HEK293 (cell line): Measurements from ENCODE around the gene CPLX1.

Experiments used
- CTCF ChIA-PET: fragments of 350-600 bp; formaldehyde crosslinking; extraction: SDS; loops from one replicate; lab custom pipeline; 2021; ENCODE audit warnings: antibody characterized with exemption; lab: Yijun Ruan, JAX
- POLR2A ChIA-PET: fragments of 300-600 bp; formaldehyde crosslinking; extraction: SDS; loops from one replicate; lab custom pipeline; 2020; ENCODE audit warnings: antibody characterized with exemption, inconsistent platforms; lab: Yijun Ruan, JAX
- H3K27ac ChIP-seq: fragments of 200-500 bp; sonication (Bioruptor generic); 2 replicates; pipeline ENCODE4 v1.5.1; 2014; ENCODE audit warnings: low read depth, low read length, control low read depth, inconsistent platforms; ENCODE audit errors: extremely low read depth
- H3K36me3 ChIP-seq, 2 experiments: fragments of 200-500 bp in 1 of 2; sonication (Bioruptor generic) in 1 of 2; 1 replicate in 1 of 2; 2 replicates in 1 of 2; pipeline ENCODE4 v1.5.1; 2014 to 2017; ENCODE audit warnings: inconsistent platforms in 2 of 2, low read length in 2 of 2; ENCODE audit not compliant: control insufficient read depth in 2 of 2, insufficient read depth in 1 of 2
- H3K4me1 ChIP-seq: fragments of 200-500 bp; sonication (Bioruptor generic); 2 replicates; pipeline ENCODE4 v1.5.1; 2014; ENCODE audit warnings: mild to moderate bottlenecking, low read length, inconsistent platforms; ENCODE audit not compliant: control insufficient read depth, insufficient read depth
- H3K4me3 ChIP-seq: 2 replicates; pipeline ENCODE4 v1.5.1; 2011; ENCODE audit warnings: low read depth, mild to moderate bottlenecking, control low read depth, low read length, moderate library complexity
- H3K9me3 ChIP-seq: fragments of 200-500 bp; sonication (Bioruptor generic); 2 replicates; pipeline ENCODE4 v1.5.1; 2014; ENCODE audit warnings: low read depth, low read length, inconsistent platforms; ENCODE audit not compliant: control insufficient read depth, insufficient read depth
- EGR2 ChIP-seq: fragments of 450-650 bp; formaldehyde crosslinking; IDR thresholded peaks from 2 replicates; pipeline ENCODE4 v1.5.1; 2016; ENCODE audit warnings: low read depth, missing biosample characterization, missing genetic modification characterization
- ELK4 ChIP-seq: IDR thresholded peaks from 2 replicates; pipeline ENCODE4 v1.6.1; 2011; ENCODE audit warnings: mild to moderate bottlenecking, low read depth, low read length, borderline replicate concordance
- GLIS2 ChIP-seq: fragments of 450-650 bp; formaldehyde crosslinking; IDR thresholded peaks from 2 replicates; pipeline ENCODE4 v1.5.1; 2016; ENCODE audit warnings: missing biosample characterization, missing genetic modification characterization
- HIC1 ChIP-seq: fragments of 450-650 bp; formaldehyde crosslinking; IDR thresholded peaks from 2 replicates; pipeline ENCODE4 v1.5.1; 2016; ENCODE audit warnings: missing biosample characterization, missing genetic modification characterization
- IKZF3 ChIP-seq: fragments of 450-650 bp; IDR thresholded peaks from 2 replicates; pipeline ENCODE4 v1.5.0; 2018; ENCODE audit warnings: missing biosample characterization, mild to moderate bottlenecking, missing genetic modification characterization, moderate library complexity
- PATZ1 ChIP-seq: fragments of 450-650 bp; formaldehyde crosslinking; IDR thresholded peaks from 2 replicates; pipeline ENCODE4 v1.5.1; 2016; ENCODE audit warnings: missing biosample characterization, missing genetic modification characterization
- ZFP41 ChIP-seq: fragments of 450-650 bp; formaldehyde crosslinking; IDR thresholded peaks from 2 replicates; pipeline ENCODE4 v1.5.1; 2016; ENCODE audit warnings: missing biosample characterization, missing genetic modification characterization, borderline replicate concordance
- ZNF121 ChIP-seq: fragments of 450-650 bp; formaldehyde crosslinking; IDR thresholded peaks from 2 replicates; pipeline ENCODE4 v1.5.1; 2016; ENCODE audit warnings: missing biosample characterization, missing genetic modification characterization
- ZNF155 ChIP-seq: fragments of 450-650 bp; formaldehyde crosslinking; IDR thresholded peaks from 2 replicates; pipeline ENCODE4 v1.5.1; 2016; ENCODE audit warnings: missing biosample characterization, missing genetic modification characterization
- ZNF16 ChIP-seq: fragments of 450-650 bp; formaldehyde crosslinking; IDR thresholded peaks from 2 replicates; pipeline ENCODE4 v1.5.1; 2016; ENCODE audit warnings: low read depth, missing biosample characterization, missing genetic modification characterization
- ZNF175 ChIP-seq: fragments of 450-650 bp; formaldehyde crosslinking; IDR thresholded peaks from 2 replicates; pipeline ENCODE4 v1.5.1; 2016; ENCODE audit warnings: missing biosample characterization, missing genetic modification characterization
- ZNF404 ChIP-seq: fragments of 450-650 bp; formaldehyde crosslinking; IDR thresholded peaks from 2 replicates; pipeline ENCODE4 v1.5.1; 2017; ENCODE audit warnings: missing biosample characterization, missing genetic modification characterization
- ZNF416 ChIP-seq: fragments of 450-650 bp; formaldehyde crosslinking; IDR thresholded peaks from 2 replicates; pipeline ENCODE4 v1.5.1; 2016; ENCODE audit warnings: missing biosample characterization, missing genetic modification characterization
- ZNF48 ChIP-seq: fragments of 450-650 bp; formaldehyde crosslinking; IDR thresholded peaks from 2 replicates; pipeline ENCODE4 v1.5.1; 2016; ENCODE audit warnings: missing biosample characterization, missing genetic modification characterization
- ZNF549 ChIP-seq: fragments of 450-650 bp; IDR thresholded peaks from 2 replicates; pipeline ENCODE4 v1.5.1; 2018; ENCODE audit warnings: missing biosample characterization, missing genetic modification characterization, mild to moderate bottlenecking, inconsistent platforms, moderate library complexity
- ZNF558 ChIP-seq: fragments of 450-650 bp; formaldehyde crosslinking; IDR thresholded peaks from 2 replicates; pipeline ENCODE4 v1.5.1; 2016; ENCODE audit warnings: missing biosample characterization, missing genetic modification characterization
- ZNF610 ChIP-seq: fragments of 450-650 bp; formaldehyde crosslinking; IDR thresholded peaks from 2 replicates; pipeline ENCODE4 v1.5.1; 2016; ENCODE audit warnings: missing biosample characterization, missing genetic modification characterization, borderline replicate concordance
- ZNF624 ChIP-seq: fragments of 450-650 bp; formaldehyde crosslinking; IDR thresholded peaks from 2 replicates; pipeline ENCODE4 v1.5.1; 2017; ENCODE audit warnings: missing biosample characterization, missing genetic modification characterization

Gene CPLX1

GRCh38 chr4:865121-865465 is 39.2 kb upstream of the CPLX1 start (continued):
- no peak for TF ChIP-seq ZNF610 (tag by site-specific recombination)
- no peak for TF ChIP-seq ZFP41 (tag by site-specific recombination)
- TF ChIP-seq ELK4 = no peak
- TF ChIP-seq IKZF3 (tag by site-specific recombination) = no peak
- TF ChIP-seq ZNF155 (tag by site-specific recombination) = no peak
- TF ChIP-seq GLIS2 (tag by site-specific recombination) = no peak
- TF ChIP-seq ZNF48 (tag by site-specific recombination) = no peak
- TF ChIP-seq ZNF121 (tag by site-specific recombination) = no peak

GRCh38 chr4:864456-865120 is 38.7 kb upstream of the CPLX1 start:
- no peak for TF ChIP-seq ZNF175
- POLR2A ChIA-PET = no interaction called here

GRCh38 chr4:860561-860960 is 34.6 kb upstream of the CPLX1 start:
- peaks cover 3 to 72% of the 10 kb centered on the region in 2 experiments; a peak in 2 of 3 replicates for H3K36me3 ChIP-seq
- no peak for TF ChIP-seq PATZ1 (tag by site-specific recombination)
- TF ChIP-seq ZNF549 = no peak
- no peak for TF ChIP-seq ZNF404
- TF ChIP-seq ZNF16 (tag by site-specific recombination) = no peak
- TF ChIP-seq, all 188 proteins: peak for 0
- POLR2A ChIA-PET = no interaction called here
- no peaks in the 10 kb centered on the region for H3K9me3 ChIP-seq
- no peaks in the 10 kb centered on the region for H3K4me1 ChIP-seq
- H3K4me3 ChIP-seq = no peak overlapping the region
- no peak overlapping the region for H3K27ac ChIP-seq
- CTCF ChIA-PET = no interaction called here

More at GRCh38 chr4:864456-865120, 38.7 kb upstream of the CPLX1 start:
- Histone ChIP-seq H3K36me3 (peaks cover 3 to 78% of the 10 kb centered on the region in 2 experiments; a peak in 2 of 3 replicates), H3K27ac (no peak overlapping the region), H3K4me1 (no peaks in the 10 kb centered on the region), H3K9me3 (no peaks in the 10 kb centered on the region), H3K4me3 (no peak overlapping the region)
- CTCF ChIA-PET = no interaction called here

GRCh38 chr4:859496-859895 is 33.6 kb upstream of the CPLX1 start:
- Histone ChIP-seq H3K36me3 (peaks cover 3 to 62% of the 10 kb centered on the region in 2 experiments; a peak in 2 of 3 replicates), H3K4me1 (no peaks in the 10 kb centered on the region), H3K9me3 (no peaks in the 10 kb centered on the region), H3K27ac (no peak overlapping the region), H3K4me3 (no peak overlapping the region)
- POLR2A ChIA-PET = no interaction called here
- CTCF ChIA-PET = no interaction called here
- no peak for TF ChIP-seq HIC1
- no peak for TF ChIP-seq ZNF558 (tag by site-specific recombination)
- TF ChIP-seq GLIS2 (tag by site-specific recombination) = no peak
- TF ChIP-seq EGR2 (tag by site-specific recombination) = no peak
- TF ChIP-seq ZNF624 = no peak
- TF ChIP-seq ZNF416 (tag by site-specific recombination) = no peak
